GM08714 (cell line): ENCODE measurements around the gene UNKL.
"Not testable (repeated sequence)": the region's sequence is repeated elsewhere in the genome, so short reads cannot be mapped to it uniquely, and the experiment has no call there.

ENCODE experiments used
- H3K4me3 ChIP-seq: fragments of 200-500 bp; sonication (Bioruptor generic); 2 replicates; pipeline ENCODE4 v1.5.1; 2014; ENCODE audit warnings: mild to moderate bottlenecking, low read length, inconsistent platforms
- ZNF274 ChIP-seq: IDR thresholded peaks from 2 replicates; pipeline ENCODE4 v1.6.1; 2012; ENCODE audit warnings: mild to moderate bottlenecking, low read depth, low read length

Gene UNKL

GRCh38 chr16:1335996-1336395 lies 78.5 kb downstream of the UNKL start:
- no peak for TF ChIP-seq ZNF274
- H3K4me3 ChIP-seq, result no peak overlapping the region

DNA sequence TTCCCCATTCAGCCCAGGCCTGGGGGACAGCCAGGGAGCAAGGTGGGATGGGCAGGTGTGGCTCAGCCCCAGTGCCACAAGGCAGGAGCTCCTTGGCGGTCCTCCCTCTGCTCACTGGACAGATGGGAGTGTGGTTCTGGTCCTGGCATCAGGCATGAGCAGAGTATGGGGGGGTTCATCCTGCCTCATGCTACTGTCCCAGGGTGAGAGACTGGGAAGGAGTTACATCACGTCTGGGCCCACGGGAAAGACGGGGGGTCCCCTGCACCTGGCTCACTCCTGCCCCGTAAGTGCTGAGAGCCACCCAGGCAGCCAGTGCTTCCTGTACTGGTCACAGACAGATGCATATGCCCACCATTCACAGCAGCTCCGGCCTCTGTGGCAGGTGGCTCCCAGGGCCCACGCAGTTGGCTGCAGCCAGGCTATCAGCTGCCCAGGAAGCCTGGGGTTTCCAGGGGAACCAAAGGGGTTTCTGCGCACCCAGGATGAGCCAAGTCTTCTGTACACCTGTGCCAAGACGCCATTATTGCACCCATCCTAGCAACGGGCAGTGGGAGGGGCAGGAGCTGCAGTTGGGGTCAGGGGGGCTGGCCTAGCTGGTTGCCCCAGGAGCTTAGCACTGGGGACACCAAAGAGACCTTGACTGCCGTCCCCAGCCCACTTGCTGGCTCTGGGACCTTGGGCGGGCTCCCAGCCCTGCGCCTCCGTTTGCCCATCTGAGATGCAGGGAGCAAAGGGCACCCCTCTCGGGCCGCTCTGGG lies 79.1 kb downstream of the UNKL start:
- no peak for TF ChIP-seq ZNF274
- H3K4me3 ChIP-seq, result no peak overlapping the region

- no peak overlapping the region for H3K4me3 ChIP-seq
- no peak for TF ChIP-seq ZNF274
Measured at GRCh38 chr16:1334739-1335138, 79.8 kb downstream of the UNKL start.

DNA sequence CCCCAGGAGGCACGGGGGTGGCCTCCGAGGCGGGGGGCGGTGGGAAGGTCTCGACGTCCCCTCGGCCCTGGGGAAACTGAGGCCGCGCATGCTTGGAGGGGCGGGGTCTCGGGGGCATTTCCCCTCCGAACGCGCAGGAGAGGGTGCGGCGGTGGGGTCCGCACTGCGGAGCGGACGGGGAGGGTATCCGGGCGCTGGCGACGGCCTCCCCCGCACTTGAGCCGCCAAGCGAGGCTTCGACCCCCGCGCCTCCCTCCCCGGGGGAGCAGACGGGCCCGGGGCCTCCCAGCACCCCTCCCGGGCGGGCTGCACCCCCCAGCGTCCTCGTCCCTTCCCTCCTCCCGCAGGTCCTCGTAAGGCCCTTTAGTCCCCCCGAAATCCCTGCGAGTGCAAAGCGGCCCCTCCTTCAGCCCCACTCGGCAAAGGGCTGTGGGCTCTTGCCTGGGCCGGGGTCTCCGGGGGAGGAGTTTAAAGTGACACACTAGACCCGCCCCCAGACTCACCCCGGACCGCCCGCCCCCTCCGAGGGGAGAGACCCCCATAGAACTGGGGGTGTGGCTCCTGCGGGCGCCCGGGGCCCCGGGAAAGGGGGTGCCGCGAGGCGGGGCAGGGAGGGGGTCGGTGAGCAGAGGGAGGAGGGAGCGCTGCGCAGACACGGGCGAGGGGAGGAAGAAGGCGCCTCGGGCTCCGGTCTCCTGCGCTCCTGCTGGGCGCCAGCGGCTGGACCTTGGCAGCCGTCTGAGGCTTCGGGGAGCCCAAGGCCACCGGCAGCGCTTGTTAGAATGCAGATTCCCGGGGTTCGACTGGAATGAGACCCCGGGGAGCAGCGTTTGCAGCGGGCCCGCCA lies 80.4 kb downstream of the UNKL start:
- H3K4me3 ChIP-seq, result no peak overlapping the region
- no peak for TF ChIP-seq ZNF274

- no peak within 1 kb of the TSS for H3K4me3 ChIP-seq
- no peak for TF ChIP-seq ZNF274
Measured at GRCh38 chr16:1333149-1333812, 81.2 kb downstream of the UNKL start, which contains the start of gene BAIAP3. Gene BAIAP3, plus strand, starts transcription at chr16:1333645. Its CDS starts 4,905 bp downstream, at chr16:1338550.

GRCh38 chr16:1332618-1333148 lies 81.8 kb downstream of the UNKL start:
- no peak overlapping the region for H3K4me3 ChIP-seq
- no peak for TF ChIP-seq ZNF274

DNA sequence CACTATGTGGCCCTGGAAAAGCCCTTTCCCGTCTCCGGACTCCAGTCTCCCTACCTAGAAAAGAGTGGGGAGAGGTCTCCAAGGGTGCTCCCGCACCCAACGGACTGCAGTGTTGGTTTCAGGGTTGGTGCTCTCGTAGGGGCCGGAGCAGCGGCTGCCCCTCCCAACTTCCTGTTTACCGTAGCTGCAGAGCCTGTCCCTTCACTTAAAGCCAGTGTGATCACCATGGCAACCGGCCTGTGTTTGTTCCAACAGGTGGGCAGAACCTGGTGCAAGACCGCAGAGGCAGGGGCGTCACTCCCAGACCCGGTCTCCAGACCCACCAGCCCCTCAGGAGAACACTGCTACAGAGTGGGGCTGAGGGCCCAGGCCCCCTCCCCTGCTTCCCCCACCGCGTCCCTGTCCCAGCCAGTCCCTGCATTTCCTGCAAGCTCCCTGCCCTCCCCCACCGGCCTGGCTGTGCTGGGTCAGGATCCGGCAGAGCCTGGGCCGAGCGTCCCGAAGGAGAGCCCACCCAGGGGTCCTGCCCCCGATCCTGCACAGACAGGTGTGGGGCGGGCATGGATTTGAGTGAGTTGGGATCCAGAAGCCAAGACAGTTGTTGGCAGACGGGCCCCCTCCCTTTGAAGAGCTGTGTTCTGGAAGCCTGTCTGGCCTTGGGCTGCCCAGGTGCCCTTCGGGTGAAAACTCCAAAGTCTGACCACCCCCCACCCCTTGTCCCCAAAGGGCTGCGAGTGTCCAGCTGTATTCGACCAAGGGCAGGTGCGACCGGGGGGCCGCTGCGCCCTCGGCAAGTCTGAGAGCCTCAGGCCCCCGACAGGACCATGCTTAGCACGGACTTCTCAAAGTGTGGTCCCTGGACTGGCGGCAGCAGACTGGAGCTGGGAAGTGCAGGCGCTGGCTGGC lies 82.5 kb downstream of the UNKL start:
- H3K4me3 ChIP-seq, result no peak overlapping the region; the same call in 1 of the 2 replicates
- no peak for TF ChIP-seq ZNF274

DNA sequence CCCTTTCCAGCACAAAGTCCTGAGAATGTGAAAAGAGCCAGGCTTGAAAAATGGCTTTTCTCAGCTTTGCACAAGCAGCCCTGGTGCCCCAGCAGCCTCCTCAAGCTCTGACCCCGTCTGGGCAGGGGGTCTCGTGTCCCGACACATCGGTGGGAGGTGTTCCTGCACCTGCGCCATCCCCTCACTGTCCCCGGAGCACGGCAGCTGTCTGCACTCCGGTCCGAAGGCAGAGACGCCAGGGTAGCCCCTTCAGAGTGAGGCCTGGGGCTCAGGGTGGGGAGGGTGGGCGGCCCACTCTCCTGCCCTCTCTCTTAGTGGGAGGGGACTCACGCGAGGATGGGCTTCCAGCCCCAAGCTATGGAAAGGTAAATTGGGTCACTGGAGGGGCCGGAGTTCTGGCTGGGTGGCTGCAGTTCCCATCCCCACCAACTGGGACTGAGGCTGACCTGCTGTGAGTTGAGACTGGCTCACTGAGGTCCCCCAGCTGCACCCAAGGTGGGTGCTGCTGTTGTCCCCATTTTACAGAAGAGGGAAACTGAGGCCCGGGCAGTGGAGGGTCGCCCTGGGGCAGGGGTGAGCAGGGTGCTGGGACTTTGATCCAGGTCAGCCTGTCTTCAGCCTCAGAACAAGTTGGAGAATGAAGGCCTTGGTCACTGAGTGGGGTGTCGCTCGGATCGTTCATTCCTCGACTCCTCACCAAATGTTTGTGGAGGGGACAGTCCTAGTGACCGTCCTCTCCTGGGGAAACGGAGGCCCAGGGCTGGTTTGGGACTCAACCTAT lies 83.4 kb downstream of the UNKL start:
- no peak for TF ChIP-seq ZNF274
- H3K4me3 ChIP-seq, result no peak overlapping the region; the same call in 1 of the 2 replicates

- no peak overlapping the region for H3K4me3 ChIP-seq
Measured at GRCh38 chr16:1330260-1330914, 84.1 kb downstream of the UNKL start.

DNA sequence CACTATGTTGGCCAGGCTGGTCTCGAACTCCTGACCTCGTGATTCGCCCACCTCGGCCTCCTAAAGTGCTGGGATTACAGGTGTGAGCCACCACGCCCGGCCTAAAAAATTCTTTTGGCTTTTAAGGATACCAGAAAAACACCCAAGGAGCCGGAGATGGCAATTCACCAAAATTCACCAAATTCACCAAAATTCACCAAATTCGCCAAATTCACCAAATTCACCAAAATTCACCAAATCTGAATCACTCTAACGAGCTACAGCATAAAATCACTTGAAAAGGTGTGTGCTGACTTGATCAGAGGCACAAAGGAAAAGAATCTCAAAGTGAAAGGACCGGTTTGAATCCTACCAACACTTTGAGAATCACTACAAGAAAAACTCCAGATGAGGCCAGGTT lies 85.5 kb downstream of the UNKL start:
- H3K4me3 ChIP-seq, result not testable (repeated sequence)

More at GRCh38 chr16:1330260-1330914, 84.1 kb downstream of the UNKL start:
- TF ChIP-seq ZNF274, result no peak

GRCh38 chr16:1328136-1328535 lies 86.4 kb downstream of the UNKL start:
- not testable (repeated sequence) for H3K4me3 ChIP-seq

- no peak for TF ChIP-seq ZNF274
- H3K4me3 ChIP-seq, result no peak overlapping the region
Measured at GRCh38 chr16:1327619-1327947, 86.9 kb downstream of the UNKL start.
